Kidney (tissue), 14 donors: ENCODE results near the gene BCKDHB. TPM values are rescaled to one million over a fixed set of nuclear protein-coding genes. Genes with fewer than 3 reads are reported as not detected.

Source experiments
- DNase-seq, 5 donors: peaks; one replicate each; pipeline ENCODE4 v3.0.0-alpha.2; 2013 to 2020
- FAIRE-seq: peaks from 2 replicates; lab custom pipeline; 2012; peaks lifted over from hg19 to GRCh38; lab: Jason Lieb, UNC
- H3K27ac ChIP-seq, 2 donors: one replicate each; pipeline ENCODE4 v1.7.0; 2013; ENCODE audit warnings: low read depth in 2 of 2, low read length in 2 of 2, inconsistent platforms in 1 of 2
- H3K27me3 ChIP-seq: one replicate; pipeline ENCODE4 v1.7.1; 2013; ENCODE audit warnings: low read length, inconsistent platforms; ENCODE audit not compliant: control insufficient read depth, insufficient read depth
- H3K36me3 ChIP-seq, 3 donors: one replicate each; pipeline versions ENCODE4 v1.7.0 to v1.7.1; 2013; ENCODE audit warnings: low read length in 3 of 3, control low read depth in 1 of 3, inconsistent platforms in 1 of 3; ENCODE audit not compliant: insufficient read depth in 3 of 3, control insufficient read depth in 2 of 3
- H3K4me1 ChIP-seq, 3 donors: one replicate each; pipeline versions ENCODE4 v1.7.0 to v1.7.1; 2013; ENCODE audit warnings: low read length in 3 of 3, inconsistent platforms in 1 of 3, low read depth in 1 of 3; ENCODE audit not compliant: control insufficient read depth in 2 of 3, insufficient read depth in 2 of 3
- H3K4me3 ChIP-seq, 3 donors: one replicate each; pipeline versions ENCODE4 v1.7.0 to v1.8.1; 2013; ENCODE audit warnings: low read length in 3 of 3, control low read depth in 1 of 3, inconsistent platforms in 1 of 3
- H3K9ac ChIP-seq, 3 donors: one replicate each; pipeline versions ENCODE4 v1.7.0 to v1.7.1; 2013; ENCODE audit warnings: low read length in 3 of 3, control low read depth in 1 of 3, inconsistent platforms in 1 of 3
- H3K9me3 ChIP-seq, 3 donors: one replicate each; pipeline versions ENCODE4 v1.7.0 to v1.7.1; 2013; ENCODE audit warnings: low read length in 3 of 3, control low read depth in 1 of 3, inconsistent platforms in 1 of 3; ENCODE audit not compliant: control insufficient read depth in 2 of 3, insufficient read depth in 1 of 3
- intact Hi-C: fragments of 100-400 bp; cut with DNase I; formaldehyde crosslinking; loops from one replicate; pipeline ENCODE4 v1.11.1; 2022
- polyA plus RNA-seq: library from polyadenylated mRNA; stranded (reverse); fragments of 350-450 nt; fragmentation: Illumina TruSeq; extraction: RNeasy Lipid Tissue Mini Kit (QIAGEN cat#74804); gene quantifications from one replicate; pipeline ENCODE4 v1.2.3, GENCODE V29; 2014; ENCODE audit warnings: low read depth, low replicate concordance; ENCODE audit not compliant: insufficient read depth
- total RNA-seq: library from RNA; stranded (reverse); fragmentation: NEBNext Ultra II Directional; extraction: Animal tissue kit (Norgen Biotek cat#: 25700); gene quantifications from one replicate; pipeline ENCODE4 v1.2.1, GENCODE V29; 2021
- TF ChIP-seq, protein P1 (sequence below): IDR thresholded peaks from 3 replicates; pipeline ENCODE4 v1.5.1; 2012; ENCODE audit warnings: mild to moderate bottlenecking, moderate library complexity, borderline replicate concordance; ENCODE audit not compliant: insufficient read depth; ENCODE audit errors: extremely low read depth
- donor health status: control.
- donor health status: control.
- donor health status: control.
- donor health status: control.
- donor health status: control.
- donor health status: DM: yes; HTN: yes; CAD: no.
- donor health status: Normal renal cell carcinoma (clear cell type).

Gene BCKDHB
- total and polyA plus RNA-seq, 2 donors from 2014 or later = 21.0 to 22.8 TPM

GRCh38 chr6:80165143-80165542, 58.7 kb downstream of the BCKDHB start:
- Histone ChIP-seq H3K9me3 (no peaks in the 10 kb centered on the region), H3K27me3 (no peaks in the 10 kb centered on the region), H3K27ac (no peak overlapping the region), H3K4me3 (no peak overlapping the region), H3K36me3 (no peaks in the 10 kb centered on the region), H3K9ac (no peak overlapping the region), H3K4me1 (no peaks in the 10 kb centered on the region)
- TF ChIP-seq, protein P1, sequence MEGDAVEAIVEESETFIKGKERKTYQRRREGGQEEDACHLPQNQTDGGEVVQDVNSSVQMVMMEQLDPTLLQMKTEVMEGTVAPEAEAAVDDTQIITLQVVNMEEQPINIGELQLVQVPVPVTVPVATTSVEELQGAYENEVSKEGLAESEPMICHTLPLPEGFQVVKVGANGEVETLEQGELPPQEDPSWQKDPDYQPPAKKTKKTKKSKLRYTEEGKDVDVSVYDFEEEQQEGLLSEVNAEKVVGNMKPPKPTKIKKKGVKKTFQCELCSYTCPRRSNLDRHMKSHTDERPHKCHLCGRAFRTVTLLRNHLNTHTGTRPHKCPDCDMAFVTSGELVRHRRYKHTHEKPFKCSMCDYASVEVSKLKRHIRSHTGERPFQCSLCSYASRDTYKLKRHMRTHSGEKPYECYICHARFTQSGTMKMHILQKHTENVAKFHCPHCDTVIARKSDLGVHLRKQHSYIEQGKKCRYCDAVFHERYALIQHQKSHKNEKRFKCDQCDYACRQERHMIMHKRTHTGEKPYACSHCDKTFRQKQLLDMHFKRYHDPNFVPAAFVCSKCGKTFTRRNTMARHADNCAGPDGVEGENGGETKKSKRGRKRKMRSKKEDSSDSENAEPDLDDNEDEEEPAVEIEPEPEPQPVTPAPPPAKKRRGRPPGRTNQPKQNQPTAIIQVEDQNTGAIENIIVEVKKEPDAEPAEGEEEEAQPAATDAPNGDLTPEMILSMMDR = no peak
- no peak for DNase-seq
- intact Hi-C loops = no loop called here
- FAIRE-seq = no peak

- H3K36me3 ChIP-seq = peaks cover 0 to 2% (median 0%) of the 10 kb centered on the region in 3 donors
- TF ChIP-seq, protein P1 = no peak
- H3K27me3 ChIP-seq = no peaks in the 10 kb centered on the region
- H3K9ac ChIP-seq = no peak overlapping the region
- no peak overlapping the region for H3K4me3 ChIP-seq
- DNase-seq (no peak), FAIRE-seq (no peak)
- H3K9me3 ChIP-seq = no peaks in the 10 kb centered on the region
- no peak overlapping the region for H3K27ac ChIP-seq
- H3K4me1 ChIP-seq = no peaks in the 10 kb centered on the region
- intact Hi-C loops = no loop called here
These were observed 59.3 kb downstream of the BCKDHB start for GRCh38 chr6:80165819-80166218.

GRCh38 chr6:80170433-80170832, 64.0 kb downstream of the BCKDHB start:
- Histone ChIP-seq H3K4me3 (no peak overlapping the region), H3K4me1 (no peaks in the 10 kb centered on the region), H3K27ac (no peak overlapping the region), H3K9ac (no peak overlapping the region), H3K36me3 (peaks cover 0 to 2% (median 0%) of the 10 kb centered on the region in 3 donors), H3K9me3 (no peaks in the 10 kb centered on the region), H3K27me3 (no peaks in the 10 kb centered on the region)
- intact Hi-C loops = no loop called here
- TF ChIP-seq, protein P1 = no peak
- DNase-seq (no peak), FAIRE-seq (no peak)

DNA sequence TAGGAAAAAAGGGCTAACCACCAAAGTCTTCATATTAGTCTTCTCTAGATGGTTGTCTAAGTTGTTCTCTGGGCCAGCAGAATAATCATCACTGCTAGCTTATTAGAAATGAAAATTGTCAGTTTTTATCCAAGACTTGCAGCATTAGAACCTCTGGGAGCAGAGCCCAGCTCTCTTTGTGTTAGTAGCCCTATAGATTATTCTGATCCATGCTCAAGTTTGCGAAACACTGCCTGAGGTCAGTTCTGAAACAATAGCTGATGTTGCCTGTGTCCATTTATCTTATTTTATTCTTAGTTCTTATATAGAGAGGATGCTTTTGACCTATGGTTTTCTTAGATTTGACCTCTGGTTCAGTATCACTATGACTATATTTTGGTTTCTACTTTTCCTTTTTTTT, 66.9 kb downstream of the BCKDHB start:
- DNase-seq = no peak
- Histone ChIP-seq H3K4me1 (no peaks in the 10 kb centered on the region), H3K9me3 (no peaks in the 10 kb centered on the region), H3K27ac (no peak overlapping the region), H3K9ac (no peak overlapping the region), H3K27me3 (no peaks in the 10 kb centered on the region), H3K36me3 (peaks cover 0 to 2% (median 0%) of the 10 kb centered on the region in 3 donors), H3K4me3 (no peak overlapping the region)
- intact Hi-C loops = no loop called here
- TF ChIP-seq, protein P1 = no peak
- no peak for FAIRE-seq
